ENCODE data around the gene PFN1. TPM values are rescaled to one million over a fixed set of nuclear protein-coding genes. Genes with fewer than 3 reads are reported as not detected.
"Not testable (repeated sequence)": the region's sequence is repeated elsewhere in the genome, so short reads cannot be mapped to it uniquely, and the experiment has no call there.

Gene PFN1
- total RNA-seq, 2 donors from 2014 or later: 880 to 935 TPM

DNA sequence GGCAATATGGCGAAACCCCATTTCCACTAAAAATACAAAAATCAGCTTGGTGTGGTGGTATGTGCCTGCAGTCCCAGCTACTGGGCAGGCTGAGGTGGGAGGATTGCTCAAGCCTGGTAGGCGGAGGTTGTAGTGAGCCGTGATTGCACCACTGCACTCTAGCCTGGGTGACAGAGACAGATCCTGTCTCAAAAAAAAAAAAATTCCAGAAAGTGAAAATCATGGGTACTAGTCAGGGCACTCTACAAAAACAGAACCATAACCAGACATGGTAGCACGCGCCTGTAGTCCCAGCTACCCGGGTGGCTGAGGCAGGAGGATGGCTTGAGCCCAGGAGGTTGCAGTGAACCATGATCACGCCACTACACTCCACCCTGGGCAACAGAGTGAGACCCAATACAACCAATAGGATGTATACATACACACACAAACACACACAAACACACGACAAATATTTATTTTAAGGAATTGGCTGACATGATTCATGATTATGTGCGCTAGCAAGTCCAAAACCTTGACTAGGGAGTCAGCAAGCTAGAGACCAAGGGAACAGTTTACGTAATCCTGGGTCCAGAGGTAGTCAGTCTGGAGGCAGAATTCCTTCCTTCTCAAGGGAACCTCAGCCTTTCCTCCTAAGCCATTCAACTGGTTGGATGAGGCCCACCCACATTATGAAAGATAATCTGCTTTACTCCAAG lies 27.8 kb downstream of the PFN1 start:
- no peak overlapping the region for H3K4me3 Mint-ChIP-seq
- Histone ChIP-seq H3K36me3 (ENCODE audit: control insufficient read depth, insufficient read depth, low read length) (no peaks in the 10 kb centered on the region), H3K27ac (ENCODE audit: low read depth, low read length) (no peak overlapping the region), H3K9me3 (ENCODE audit: control insufficient read depth, low read length) (no peaks in the 10 kb centered on the region), H3K4me1 (ENCODE audit: control insufficient read depth, insufficient read depth, low read length) (peaks cover 6% of the 10 kb centered on the region), H3K27me3 (ENCODE audit: control insufficient read depth, insufficient read depth, low read length, poor library complexity, severe bottlenecking) (no peaks in the 10 kb centered on the region), H3K4me3 (ENCODE audit: low read length) (no peak overlapping the region), H3K9ac (ENCODE audit: extremely low read depth, low read length, poor library complexity, severe bottlenecking) (no peak overlapping the region)
- WGBS, 2 experiments (ENCODE audit: insufficient coverage in 1 of 2, insufficient read length in 1 of 2): 95 to 100% methylated on average over 4 to 10 of the region's 10 CpGs
- H3K9me3 Mint-ChIP-seq: no peaks in the 10 kb centered on the region
- H3K27me3 Mint-ChIP-seq (ENCODE audit: insufficient read depth): no peaks in the 10 kb centered on the region
- H3K36me3 Mint-ChIP-seq (ENCODE audit: low read depth): no peaks in the 10 kb centered on the region
- H3K4me1 Mint-ChIP-seq: peaks cover 4% of the 10 kb centered on the region
- TF ChIP-seq, protein P1, sequence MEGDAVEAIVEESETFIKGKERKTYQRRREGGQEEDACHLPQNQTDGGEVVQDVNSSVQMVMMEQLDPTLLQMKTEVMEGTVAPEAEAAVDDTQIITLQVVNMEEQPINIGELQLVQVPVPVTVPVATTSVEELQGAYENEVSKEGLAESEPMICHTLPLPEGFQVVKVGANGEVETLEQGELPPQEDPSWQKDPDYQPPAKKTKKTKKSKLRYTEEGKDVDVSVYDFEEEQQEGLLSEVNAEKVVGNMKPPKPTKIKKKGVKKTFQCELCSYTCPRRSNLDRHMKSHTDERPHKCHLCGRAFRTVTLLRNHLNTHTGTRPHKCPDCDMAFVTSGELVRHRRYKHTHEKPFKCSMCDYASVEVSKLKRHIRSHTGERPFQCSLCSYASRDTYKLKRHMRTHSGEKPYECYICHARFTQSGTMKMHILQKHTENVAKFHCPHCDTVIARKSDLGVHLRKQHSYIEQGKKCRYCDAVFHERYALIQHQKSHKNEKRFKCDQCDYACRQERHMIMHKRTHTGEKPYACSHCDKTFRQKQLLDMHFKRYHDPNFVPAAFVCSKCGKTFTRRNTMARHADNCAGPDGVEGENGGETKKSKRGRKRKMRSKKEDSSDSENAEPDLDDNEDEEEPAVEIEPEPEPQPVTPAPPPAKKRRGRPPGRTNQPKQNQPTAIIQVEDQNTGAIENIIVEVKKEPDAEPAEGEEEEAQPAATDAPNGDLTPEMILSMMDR (conservative IDR thresholded peaks at IDR 0.05): no peak
- no peak overlapping the region for H3K27ac Mint-ChIP-seq
- no peak for DNase-seq

DNA sequence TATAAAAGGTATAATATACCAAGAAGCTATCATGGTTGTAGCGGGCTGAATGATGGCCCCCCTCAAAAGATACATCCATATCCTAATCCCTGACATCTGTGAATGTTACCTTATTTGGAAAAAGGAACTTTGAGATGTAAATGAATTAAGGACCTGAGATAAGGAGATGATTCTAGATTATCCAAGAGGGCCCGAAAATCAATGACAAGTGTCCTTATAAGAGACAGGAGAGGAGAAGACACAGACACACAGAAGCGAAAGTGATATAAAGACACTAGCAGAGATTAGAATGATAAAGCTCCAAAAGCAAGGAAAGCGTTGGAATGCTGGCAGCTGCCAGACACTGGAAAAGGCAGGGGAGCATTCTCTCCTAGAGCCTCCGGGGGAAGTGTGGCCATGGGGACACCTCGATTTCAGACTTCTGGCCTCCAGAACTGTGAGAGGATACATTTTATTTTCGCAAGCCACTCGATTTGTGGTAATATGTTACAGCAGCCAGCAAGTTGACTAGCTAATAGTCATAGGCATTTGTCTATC lies 28.8 kb downstream of the PFN1 start:
- Histone ChIP-seq H3K27ac (ENCODE audit: low read depth, low read length) (no peak overlapping the region), H3K9ac (ENCODE audit: extremely low read depth, low read length, poor library complexity, severe bottlenecking) (no peak overlapping the region), H3K27me3 (ENCODE audit: control insufficient read depth, insufficient read depth, low read length, poor library complexity, severe bottlenecking) (no peaks in the 10 kb centered on the region), H3K4me1 (ENCODE audit: control insufficient read depth, insufficient read depth, low read length) (peaks cover 6% of the 10 kb centered on the region), H3K36me3 (ENCODE audit: control insufficient read depth, insufficient read depth, low read length) (no peaks in the 10 kb centered on the region), H3K4me3 (ENCODE audit: low read length) (no peak overlapping the region), H3K9me3 (ENCODE audit: control insufficient read depth, low read length) (no peaks in the 10 kb centered on the region)
- Mint-ChIP-seq H3K4me3 (no peak overlapping the region), H3K27me3 (ENCODE audit: insufficient read depth) (no peaks in the 10 kb centered on the region), H3K9me3 (no peaks in the 10 kb centered on the region), H3K27ac (no peak overlapping the region), H3K4me1 (peaks cover 4% of the 10 kb centered on the region), H3K36me3 (ENCODE audit: low read depth) (no peaks in the 10 kb centered on the region)
- no peak for DNase-seq
- WGBS, 2 experiments (ENCODE audit: insufficient coverage in 1 of 2, insufficient read length in 1 of 2): 58 to 78% methylated on average over 6 to 7 of the region's 8 CpGs
- TF ChIP-seq, protein P1 (conservative IDR thresholded peaks at IDR 0.05): peak; percentile 17

DNA sequence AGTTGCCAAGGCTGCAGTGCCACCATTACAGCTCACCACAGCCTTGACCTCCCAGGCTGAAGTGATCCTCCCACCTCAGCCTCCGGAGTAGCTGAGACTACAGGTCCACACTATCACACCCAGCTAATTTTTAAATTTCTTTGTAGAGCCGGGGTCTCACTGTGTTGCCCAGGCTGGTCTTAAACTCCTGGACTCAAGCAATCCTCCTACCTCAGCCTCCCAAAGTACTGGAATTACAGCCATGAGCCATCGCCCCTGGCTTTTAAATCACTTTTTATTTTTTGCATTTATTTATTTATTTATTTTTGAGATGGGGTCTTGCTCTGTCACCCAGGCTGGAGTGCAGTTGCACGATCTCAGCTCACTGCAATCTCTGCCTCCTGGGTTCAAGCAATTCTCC lies 33.8 kb downstream of the PFN1 start:
- not testable (repeated sequence) for H3K4me1 ChIP-seq (ENCODE audit: control insufficient read depth, insufficient read depth, low read length); H3K27me3 ChIP-seq (ENCODE audit: control insufficient read depth, insufficient read depth, low read length, poor library complexity, severe bottlenecking); DNase-seq; H3K36me3 Mint-ChIP-seq (ENCODE audit: low read depth); H3K27me3 Mint-ChIP-seq (ENCODE audit: insufficient read depth); H3K4me3 ChIP-seq (ENCODE audit: low read length); H3K36me3 ChIP-seq (ENCODE audit: control insufficient read depth, insufficient read depth, low read length); H3K27ac ChIP-seq (ENCODE audit: low read depth, low read length); H3K9ac ChIP-seq (ENCODE audit: extremely low read depth, low read length, poor library complexity, severe bottlenecking); H3K9me3 ChIP-seq (ENCODE audit: control insufficient read depth, low read length); H3K4me1 Mint-ChIP-seq; H3K9me3 Mint-ChIP-seq; H3K27ac Mint-ChIP-seq; H3K4me3 Mint-ChIP-seq
- 85 to 88% methylated on average over 3 of the region's 4 CpGs for WGBS, 2 experiments (ENCODE audit: insufficient coverage in 1 of 2, insufficient read length in 1 of 2)
